Thoracic aorta (tissue), 2 donors: Measurements from ENCODE around the gene IL1RAP. TPM values are rescaled to one million over a fixed set of nuclear protein-coding genes. Genes with fewer than 3 reads are reported as not detected.

Experiments used
- ATAC-seq: fragments of 150-250 bp; one replicate; pipeline ENCODE4 v1.8.0; 2017; ENCODE audit warnings: low read depth; ENCODE audit not compliant: insufficient number of reproducible peaks, low FRiP score
- DNase-seq: peaks from one replicate; pipeline ENCODE4 v3.0.0-alpha.2; 2020; ENCODE audit warnings: low spot score
- H3K27ac ChIP-seq, 2 donors: fragments of 200-600 bp; sonication (generic); 1 replicate in 1 of 2; 2 replicates in 1 of 2; pipeline ENCODE4 v1.5.1; 2016; ENCODE audit warnings: mild to moderate bottlenecking in 2 of 2, moderate library complexity in 2 of 2
- H3K27me3 ChIP-seq: fragments of 200-600 bp; sonication (generic); replicated peaks from 2 replicates; pipeline ENCODE4 v1.6.0; 2016; ENCODE audit warnings: mild to moderate bottlenecking; ENCODE audit not compliant: insufficient read depth
- H3K36me3 ChIP-seq: fragments of 200-600 bp; sonication (generic); one replicate; pipeline ENCODE4 v1.5.1; 2016
- H3K4me1 ChIP-seq, 2 donors: fragments of 200-600 bp; sonication (generic); 1 replicate in 1 of 2; 2 replicates in 1 of 2; pipeline versions ENCODE4 v1.5.1 to v1.6.0; 2016; ENCODE audit warnings: low read depth in 2 of 2, mild to moderate bottlenecking in 1 of 2; ENCODE audit not compliant: control insufficient read depth in 1 of 2
- H3K4me3 ChIP-seq: fragments of 200-600 bp; sonication (generic); 2 replicates; pipeline ENCODE4 v1.5.1; 2016; ENCODE audit warnings: mild to moderate bottlenecking
- H3K9me3 ChIP-seq: fragments of 200-600 bp; sonication (generic); 2 replicates; pipeline ENCODE4 v1.5.1; 2016
- CTCF ChIP-seq: fragments of 200-600 bp; sonication (generic); IDR thresholded peaks from one replicate; pipeline ENCODE4 v1.5.1; 2019; ENCODE audit warnings: antibody characterized with exemption
- total RNA-seq, 2 donors: library from RNA; depleted of rRNA; stranded (reverse); fragments of >200 nt; gene quantifications; one replicate each; pipeline versions ENCODE4 v1.1.0 to v1.2.3, GENCODE V29; 2016

The IL1RAP gene
- total RNA-seq, 2 donors from 2014 or later = 19.8 to 32.9 TPM

GRCh38 chr3:190494907-190495306, 19.0 kb upstream of the IL1RAP start:
- no peak for TF ChIP-seq CTCF
- no peak for DNase-seq

GRCh38 chr3:190495354-190495753, 18.5 kb upstream of the IL1RAP start:
- DNase-seq (no peak), ATAC-seq (no peak)
- H3K9me3 ChIP-seq = no peaks in the 10 kb centered on the region

More at GRCh38 chr3:190494907-190495306, 19.0 kb upstream of the IL1RAP start:
- Histone ChIP-seq H3K27me3 (no peaks in the 10 kb centered on the region), H3K36me3 (no peaks in the 10 kb centered on the region), H3K4me1 (no peaks in the 10 kb centered on the region), H3K9me3 (no peaks in the 10 kb centered on the region), H3K27ac (no peak overlapping the region), H3K4me3 (no peak overlapping the region)
- ATAC-seq = no peak

GRCh38 chr3:190495796-190496195, 18.1 kb upstream of the IL1RAP start:
- ATAC-seq = no peak

More at GRCh38 chr3:190495354-190495753, 18.5 kb upstream of the IL1RAP start:
- Histone ChIP-seq H3K27ac (no peak overlapping the region), H3K4me3 (no peak overlapping the region), H3K4me1 (no peaks in the 10 kb centered on the region), H3K36me3 (no peaks in the 10 kb centered on the region), H3K27me3 (no peaks in the 10 kb centered on the region)
- no peak for TF ChIP-seq CTCF

GRCh38 chr3:190496859-190497258, 17.0 kb upstream of the IL1RAP start:
- Histone ChIP-seq H3K27me3 (no peaks in the 10 kb centered on the region), H3K4me1 (no peaks in the 10 kb centered on the region), H3K27ac (no peak overlapping the region), H3K36me3 (no peaks in the 10 kb centered on the region), H3K9me3 (no peaks in the 10 kb centered on the region), H3K4me3 (no peak overlapping the region)
- no peak for TF ChIP-seq CTCF
- ATAC-seq (no peak), DNase-seq (no peak)

More at GRCh38 chr3:190495796-190496195, 18.1 kb upstream of the IL1RAP start:
- Histone ChIP-seq H3K27ac (no peak overlapping the region), H3K4me3 (no peak overlapping the region), H3K36me3 (no peaks in the 10 kb centered on the region), H3K4me1 (no peaks in the 10 kb centered on the region), H3K9me3 (no peaks in the 10 kb centered on the region), H3K27me3 (no peaks in the 10 kb centered on the region)
- DNase-seq = no peak
- no peak for TF ChIP-seq CTCF

DNA sequence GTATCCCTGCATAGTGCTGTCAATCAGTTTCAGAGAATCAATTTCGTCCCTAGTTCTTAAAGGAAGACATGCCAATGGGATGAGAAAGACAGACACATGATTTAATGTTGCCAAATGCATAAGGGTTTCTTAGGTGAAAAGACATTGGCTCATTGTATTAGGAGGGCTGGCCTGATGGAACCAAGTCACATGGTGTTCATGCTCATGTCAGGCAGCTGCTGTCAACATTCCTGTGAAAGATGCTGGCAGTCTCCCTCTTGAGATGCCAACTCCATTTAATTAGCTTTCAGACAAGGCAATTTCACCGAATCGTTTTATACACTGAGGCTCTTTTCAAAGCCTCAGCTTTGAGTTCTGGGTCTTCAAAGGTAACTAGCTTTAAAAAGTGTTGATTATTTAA, 16.1 kb upstream of the IL1RAP start:
- no peak overlapping the region for H3K4me3 ChIP-seq
- H3K27ac ChIP-seq = no peak overlapping the region
- H3K4me1 ChIP-seq = no peaks in the 10 kb centered on the region
- ATAC-seq (no peak), DNase-seq (no peak)
- no peaks in the 10 kb centered on the region for H3K9me3 ChIP-seq
- TF ChIP-seq CTCF = no peak
- H3K27me3 ChIP-seq = no peaks in the 10 kb centered on the region
- no peaks in the 10 kb centered on the region for H3K36me3 ChIP-seq
